HL-60 (cell line): Measurements from ENCODE around the gene PACRG.

Experiments
- DNase-seq, 2 experiments: peaks; one replicate each; pipeline ENCODE4 v3.0.0-alpha.2; 2010 to 2020; ENCODE audit warnings: low read depth in 1 of 2, low spot score in 1 of 2
- H3K27ac ChIP-seq: fragments of 250-450 bp; sonication (Bioruptor Pico); replicated peaks from 2 replicates; pipeline ENCODE4 v1.5.1; 2020; ENCODE audit warnings: mild to moderate bottlenecking, moderate library complexity
- H3K27me3 ChIP-seq: fragments of 250-450 bp; sonication (Bioruptor Pico); 2 replicates; pipeline ENCODE4 v1.5.1; 2021; ENCODE audit warnings: mild to moderate bottlenecking, moderate library complexity; ENCODE audit not compliant: insufficient read depth, poor library complexity, severe bottlenecking
- H3K4me3 ChIP-seq: replicated peaks from 2 replicates; pipeline ENCODE4 v1.5.1; 2011; ENCODE audit warnings: mild to moderate bottlenecking, control low read depth, low read length; ENCODE audit not compliant: insufficient read depth
- CTCF ChIP-seq: IDR thresholded peaks from one replicate; pipeline ENCODE4 v1.5.1; 2011; ENCODE audit warnings: low read length, control low read depth, inconsistent platforms; ENCODE audit not compliant: insufficient read depth
- GABPA ChIP-seq: IDR thresholded peaks from 2 replicates; pipeline ENCODE4 v1.6.1; 2012; ENCODE audit warnings: low read depth
- POLR2AphosphoS5 ChIP-seq: IDR thresholded peaks from 2 replicates; pipeline ENCODE4 v1.6.1; 2012; ENCODE audit warnings: low read depth
- REST ChIP-seq: IDR thresholded peaks from 2 replicates; pipeline ENCODE4 v1.6.1; 2012; ENCODE audit warnings: low read depth; ENCODE audit not compliant: insufficient replicate concordance
- SPI1 ChIP-seq: IDR thresholded peaks from 2 replicates; pipeline ENCODE4 v1.6.1; 2012; ENCODE audit warnings: low read depth, mild to moderate bottlenecking, borderline replicate concordance

The PACRG gene

DNA sequence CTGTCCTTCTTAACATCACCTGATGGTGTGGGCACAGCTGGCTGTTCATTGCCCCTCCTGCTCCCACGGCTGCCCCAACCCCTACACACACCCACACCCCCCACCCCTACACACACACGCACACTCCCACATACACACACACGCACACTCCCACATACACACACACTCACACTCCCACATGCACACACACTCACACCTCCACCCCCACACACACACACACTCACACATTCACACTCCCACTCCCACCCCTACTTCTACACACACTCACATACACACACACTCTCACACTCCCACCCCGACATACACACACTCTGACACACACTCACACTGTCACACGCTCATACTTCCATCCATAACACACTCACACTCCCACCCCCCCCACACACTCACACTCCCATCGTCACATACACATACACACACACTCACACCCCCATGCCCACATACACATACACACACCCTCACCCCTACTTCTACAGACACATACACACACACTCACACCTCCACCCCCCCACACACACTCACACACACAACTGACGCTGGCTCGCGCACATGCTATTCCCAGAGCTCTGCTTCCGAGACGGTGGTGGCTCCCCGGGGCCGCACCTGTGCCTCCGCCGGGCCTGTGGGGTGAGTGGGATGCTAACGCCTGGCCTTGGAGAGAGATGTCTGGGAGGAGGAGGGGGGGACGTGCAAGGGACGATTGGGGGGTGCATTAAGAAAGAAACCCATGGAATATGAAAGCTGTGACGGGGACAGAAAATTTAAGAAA, 512.0 kb downstream of the PACRG start:
- Histone ChIP-seq H3K27me3 (no peaks in the 10 kb centered on the region), H3K4me3 (no peak overlapping the region), H3K27ac (no peak overlapping the region)
- DNase-seq = no peak
- TF ChIP-seq REST (no peak), CTCF (no peak), GABPA (no peak), POLR2AphosphoS5 (no peak), SPI1 (no peak)

DNA sequence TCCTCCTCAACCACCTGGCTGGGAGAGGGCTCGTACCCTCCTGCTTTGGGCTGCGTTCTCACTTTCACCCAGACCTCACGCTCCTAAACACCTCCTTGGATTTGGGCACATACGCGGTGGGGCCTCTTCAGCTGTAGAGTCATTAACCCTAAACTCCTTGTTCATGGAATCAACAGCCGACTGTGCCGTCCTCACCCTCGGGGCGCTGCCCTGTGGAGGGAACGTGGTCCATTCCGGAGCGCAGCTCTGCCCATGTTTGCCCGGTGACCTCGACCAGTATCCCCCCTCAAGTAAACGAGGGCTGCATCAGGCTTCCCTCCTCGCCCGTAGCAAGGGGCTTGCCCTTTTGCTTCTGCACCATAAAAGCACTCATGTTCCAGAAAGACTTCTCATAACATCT, 512.8 kb downstream of the PACRG start:
- Histone ChIP-seq H3K27ac (no peak overlapping the region), H3K27me3 (no peaks in the 10 kb centered on the region), H3K4me3 (no peak overlapping the region)
- DNase-seq = no peak
- no peak for TF ChIP-seq REST
- no peak for TF ChIP-seq CTCF
- no peak for TF ChIP-seq SPI1
- no peak for TF ChIP-seq GABPA
- no peak for TF ChIP-seq POLR2AphosphoS5

GRCh38 chr6:163241683-163242082, 513.9 kb downstream of the PACRG start:
- no peak overlapping the region for H3K27ac ChIP-seq
- DNase-seq = no peak
- no peaks in the 10 kb centered on the region for H3K27me3 ChIP-seq
- no peak for TF ChIP-seq POLR2AphosphoS5
- TF ChIP-seq CTCF = no peak
- TF ChIP-seq SPI1 = no peak
- no peak for TF ChIP-seq REST
- TF ChIP-seq GABPA = no peak
- H3K4me3 ChIP-seq = no peak overlapping the region
